Nephron (organoid): ENCODE data around the gene EZH2.

Experiments used
- H3K27ac Mint-ChIP-seq, 3 experiments: 2 replicates each; pipeline ENCODE4 v1.8.0; 2020; ENCODE audit warnings: mixed read lengths in 3 of 3, mild to moderate bottlenecking in 2 of 3, moderate library complexity in 1 of 3
- H3K27me3 Mint-ChIP-seq: 2 replicates; pipeline ENCODE4 v1.8.0; 2021; ENCODE audit warnings: low read depth, mild to moderate bottlenecking, moderate library complexity, mixed read lengths
- H3K36me3 Mint-ChIP-seq: 2 replicates; pipeline ENCODE4 v1.8.0; 2020; ENCODE audit warnings: low read depth, mixed read lengths
- H3K4me1 Mint-ChIP-seq: 2 replicates; pipeline ENCODE4 v1.8.0; 2020; ENCODE audit warnings: mixed read lengths
- H3K4me3 Mint-ChIP-seq, 3 experiments: 2 replicates each; pipeline ENCODE4 v1.8.0; 2020; ENCODE audit warnings: mild to moderate bottlenecking in 3 of 3, mixed read lengths in 3 of 3, moderate library complexity in 2 of 3
- H3K9me3 Mint-ChIP-seq: 2 replicates; pipeline ENCODE4 v1.8.0; 2020; ENCODE audit warnings: mixed read lengths
- CTCF ChIP-seq, 3 experiments: fragments of 200-600 bp; sonication (generic); IDR thresholded peaks; one replicate each; pipeline ENCODE4 v1.5.0; 2021; ENCODE audit warnings: antibody characterized with exemption in 3 of 3; ENCODE audit not compliant: unreplicated experiment in 3 of 3

Gene EZH2

GRCh38 chr7:148884049-148884298 is at the start of gene EZH2:
Gene EZH2 (minus strand): TSS chr7:148884291. CDS start chr7:148847298, 36,993 bp downstream.
- H3K4me1 Mint-ChIP-seq = peaks cover 16% of the 10 kb centered on the region
- no peak for TF ChIP-seq CTCF (IDR thresholded peaks at IDR 0.05; ENCODE audit: unreplicated experiment in 3 of 3)
- peaks cover 8% of the 10 kb centered on the region for H3K36me3 Mint-ChIP-seq
- no peaks in the 10 kb centered on the region for H3K9me3 Mint-ChIP-seq
- H3K27ac Mint-ChIP-seq = peak within 1 kb of the TSS; percentile 95 to 99 (median 97)
- no peaks in the 10 kb centered on the region for H3K27me3 Mint-ChIP-seq
- peak within 1 kb of the TSS; percentile 95 to 99 (median 97) for H3K4me3 Mint-ChIP-seq

GRCh38 chr7:148931470-148931869 is 47.4 kb upstream of the EZH2 start:
- H3K27me3 Mint-ChIP-seq = no peaks in the 10 kb centered on the region
- no peaks in the 10 kb centered on the region for H3K36me3 Mint-ChIP-seq
- H3K4me3 Mint-ChIP-seq = no peak overlapping the region
- TF ChIP-seq CTCF (IDR thresholded peaks at IDR 0.05; ENCODE audit: unreplicated experiment in 3 of 3) = no peak
- H3K9me3 Mint-ChIP-seq = no peaks in the 10 kb centered on the region
- no peak overlapping the region for H3K27ac Mint-ChIP-seq
- H3K4me1 Mint-ChIP-seq = peaks cover 20% of the 10 kb centered on the region

GRCh38 chr7:148930335-148930734 is 46.2 kb upstream of the EZH2 start:
- H3K9me3 Mint-ChIP-seq = no peaks in the 10 kb centered on the region
- H3K27me3 Mint-ChIP-seq = no peaks in the 10 kb centered on the region
- no peak for TF ChIP-seq CTCF (IDR thresholded peaks at IDR 0.05; ENCODE audit: unreplicated experiment in 3 of 3)
- H3K4me3 Mint-ChIP-seq = no peak overlapping the region
- no peaks in the 10 kb centered on the region for H3K36me3 Mint-ChIP-seq
- peaks cover 20% of the 10 kb centered on the region for H3K4me1 Mint-ChIP-seq
- H3K27ac Mint-ChIP-seq = no peak overlapping the region

GRCh38 chr7:148929176-148929575 is 45.1 kb upstream of the EZH2 start:
- H3K36me3 Mint-ChIP-seq = no peaks in the 10 kb centered on the region
- peaks cover 27% of the 10 kb centered on the region for H3K4me1 Mint-ChIP-seq
- H3K4me3 Mint-ChIP-seq = no peak overlapping the region
- H3K9me3 Mint-ChIP-seq = no peaks in the 10 kb centered on the region
- TF ChIP-seq CTCF (IDR thresholded peaks at IDR 0.05; ENCODE audit: unreplicated experiment in 3 of 3) = no peak
- H3K27ac Mint-ChIP-seq = peak overlapping the region in 2 of 3 experiments; percentile 32 to 57
- H3K27me3 Mint-ChIP-seq = no peaks in the 10 kb centered on the region

GRCh38 chr7:148927123-148928045 is 43.3 kb upstream of the EZH2 start:
- TF ChIP-seq CTCF (IDR thresholded peaks at IDR 0.05; ENCODE audit: unreplicated experiment in 3 of 3) = no peak
- Mint-ChIP-seq H3K27me3 (no peaks in the 10 kb centered on the region), H3K4me1 (peaks cover 32% of the 10 kb centered on the region), H3K4me3 (peak overlapping the region in 2 of 3 experiments; percentile 12 to 41), H3K27ac (peak overlapping the region; percentile 87 to 94 (median 89)), H3K9me3 (no peaks in the 10 kb centered on the region), H3K36me3 (no peaks in the 10 kb centered on the region)

- Mint-ChIP-seq H3K4me3 (no peak overlapping the region), H3K36me3 (no peaks in the 10 kb centered on the region), H3K4me1 (peaks cover 37% of the 10 kb centered on the region), H3K27ac (peak overlapping the region in 1 of 3 experiments; percentile 31), H3K27me3 (no peaks in the 10 kb centered on the region), H3K9me3 (no peaks in the 10 kb centered on the region)
- TF ChIP-seq CTCF (IDR thresholded peaks at IDR 0.05; ENCODE audit: unreplicated experiment in 3 of 3) = no peak
These were observed 41.7 kb upstream of the EZH2 start for GRCh38 chr7:148925836-148926235.
